HL-60 (cell line): ENCODE results near the gene KRTAP3-3.

Source experiments
- DNase-seq, 2 experiments: peaks; one replicate each; pipeline ENCODE4 v3.0.0-alpha.2; 2010 to 2020; ENCODE audit warnings: low read depth in 1 of 2, low spot score in 1 of 2
- H3K27ac ChIP-seq: fragments of 250-450 bp; sonication (Bioruptor Pico); replicated peaks from 2 replicates; pipeline ENCODE4 v1.5.1; 2020; ENCODE audit warnings: mild to moderate bottlenecking, moderate library complexity
- H3K27me3 ChIP-seq: fragments of 250-450 bp; sonication (Bioruptor Pico); 2 replicates; pipeline ENCODE4 v1.5.1; 2021; ENCODE audit warnings: mild to moderate bottlenecking, moderate library complexity; ENCODE audit not compliant: insufficient read depth, poor library complexity, severe bottlenecking
- H3K4me3 ChIP-seq: replicated peaks from 2 replicates; pipeline ENCODE4 v1.5.1; 2011; ENCODE audit warnings: mild to moderate bottlenecking, control low read depth, low read length; ENCODE audit not compliant: insufficient read depth
- GABPA ChIP-seq: IDR thresholded peaks from 2 replicates; pipeline ENCODE4 v1.6.1; 2012; ENCODE audit warnings: low read depth
- POLR2AphosphoS5 ChIP-seq: IDR thresholded peaks from 2 replicates; pipeline ENCODE4 v1.6.1; 2012; ENCODE audit warnings: low read depth
- SPI1 ChIP-seq: IDR thresholded peaks from 2 replicates; pipeline ENCODE4 v1.6.1; 2012; ENCODE audit warnings: low read depth, mild to moderate bottlenecking, borderline replicate concordance
- TF ChIP-seq, protein P1 (sequence below): IDR thresholded peaks from one replicate; pipeline ENCODE4 v1.5.1; 2011; ENCODE audit warnings: low read length, control low read depth, inconsistent platforms; ENCODE audit not compliant: insufficient read depth
- TF ChIP-seq, protein P2 (sequence below): IDR thresholded peaks from 2 replicates; pipeline ENCODE4 v1.6.1; 2012; ENCODE audit warnings: low read depth; ENCODE audit not compliant: insufficient replicate concordance

Gene KRTAP3-3

DNA sequence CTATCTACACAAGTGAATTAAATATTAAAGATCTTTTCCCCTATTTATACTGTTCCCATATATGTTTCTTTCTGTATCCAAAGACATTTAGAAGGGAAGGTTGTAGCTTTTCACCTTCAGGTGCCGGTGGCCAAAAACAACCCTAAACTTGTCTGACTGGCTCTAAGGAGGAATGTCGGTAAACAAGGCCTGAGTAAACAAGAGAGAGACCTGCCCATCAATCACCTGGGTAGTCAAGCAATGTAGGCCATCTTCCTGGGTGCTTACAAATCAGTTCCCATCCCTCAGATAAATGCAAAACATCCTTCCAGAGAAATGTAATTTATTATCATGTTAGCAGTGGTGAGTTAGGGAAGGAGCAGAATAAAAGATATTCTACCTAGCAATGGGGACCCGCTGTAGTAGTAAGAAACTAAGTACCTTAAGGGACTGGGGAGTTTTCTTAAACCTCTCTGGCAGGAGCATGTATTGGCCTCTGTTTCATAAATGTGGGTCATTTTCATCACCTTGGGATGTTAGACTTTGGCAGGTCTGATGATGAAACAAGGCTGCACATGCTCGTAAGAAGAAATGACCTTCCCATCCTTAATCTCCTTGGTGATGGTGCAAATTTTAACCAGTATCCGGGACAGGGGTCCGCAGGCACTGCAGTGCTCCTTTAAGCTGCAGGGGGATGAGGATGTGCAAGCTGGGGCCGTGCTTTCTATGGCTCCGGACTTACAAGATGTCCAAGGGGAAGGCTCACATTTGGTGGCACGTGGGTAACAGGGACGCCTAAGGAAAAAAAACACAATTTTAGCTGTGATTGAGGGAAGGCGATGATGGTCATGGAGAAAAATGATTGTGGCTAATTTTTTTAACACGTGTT lies 35.6 kb downstream of the KRTAP3-3 start:
- DNase-seq, result no peak
- H3K27me3 ChIP-seq, result peaks cover 5% of the 10 kb centered on the region
- H3K4me3 ChIP-seq, result no peak overlapping the region
- H3K27ac ChIP-seq, result no peak overlapping the region
- TF ChIP-seq POLR2AphosphoS5, result no peak
- TF ChIP-seq GABPA, result no peak
- TF ChIP-seq SPI1, result no peak
- TF ChIP-seq, protein P1, sequence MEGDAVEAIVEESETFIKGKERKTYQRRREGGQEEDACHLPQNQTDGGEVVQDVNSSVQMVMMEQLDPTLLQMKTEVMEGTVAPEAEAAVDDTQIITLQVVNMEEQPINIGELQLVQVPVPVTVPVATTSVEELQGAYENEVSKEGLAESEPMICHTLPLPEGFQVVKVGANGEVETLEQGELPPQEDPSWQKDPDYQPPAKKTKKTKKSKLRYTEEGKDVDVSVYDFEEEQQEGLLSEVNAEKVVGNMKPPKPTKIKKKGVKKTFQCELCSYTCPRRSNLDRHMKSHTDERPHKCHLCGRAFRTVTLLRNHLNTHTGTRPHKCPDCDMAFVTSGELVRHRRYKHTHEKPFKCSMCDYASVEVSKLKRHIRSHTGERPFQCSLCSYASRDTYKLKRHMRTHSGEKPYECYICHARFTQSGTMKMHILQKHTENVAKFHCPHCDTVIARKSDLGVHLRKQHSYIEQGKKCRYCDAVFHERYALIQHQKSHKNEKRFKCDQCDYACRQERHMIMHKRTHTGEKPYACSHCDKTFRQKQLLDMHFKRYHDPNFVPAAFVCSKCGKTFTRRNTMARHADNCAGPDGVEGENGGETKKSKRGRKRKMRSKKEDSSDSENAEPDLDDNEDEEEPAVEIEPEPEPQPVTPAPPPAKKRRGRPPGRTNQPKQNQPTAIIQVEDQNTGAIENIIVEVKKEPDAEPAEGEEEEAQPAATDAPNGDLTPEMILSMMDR, result no peak

DNA sequence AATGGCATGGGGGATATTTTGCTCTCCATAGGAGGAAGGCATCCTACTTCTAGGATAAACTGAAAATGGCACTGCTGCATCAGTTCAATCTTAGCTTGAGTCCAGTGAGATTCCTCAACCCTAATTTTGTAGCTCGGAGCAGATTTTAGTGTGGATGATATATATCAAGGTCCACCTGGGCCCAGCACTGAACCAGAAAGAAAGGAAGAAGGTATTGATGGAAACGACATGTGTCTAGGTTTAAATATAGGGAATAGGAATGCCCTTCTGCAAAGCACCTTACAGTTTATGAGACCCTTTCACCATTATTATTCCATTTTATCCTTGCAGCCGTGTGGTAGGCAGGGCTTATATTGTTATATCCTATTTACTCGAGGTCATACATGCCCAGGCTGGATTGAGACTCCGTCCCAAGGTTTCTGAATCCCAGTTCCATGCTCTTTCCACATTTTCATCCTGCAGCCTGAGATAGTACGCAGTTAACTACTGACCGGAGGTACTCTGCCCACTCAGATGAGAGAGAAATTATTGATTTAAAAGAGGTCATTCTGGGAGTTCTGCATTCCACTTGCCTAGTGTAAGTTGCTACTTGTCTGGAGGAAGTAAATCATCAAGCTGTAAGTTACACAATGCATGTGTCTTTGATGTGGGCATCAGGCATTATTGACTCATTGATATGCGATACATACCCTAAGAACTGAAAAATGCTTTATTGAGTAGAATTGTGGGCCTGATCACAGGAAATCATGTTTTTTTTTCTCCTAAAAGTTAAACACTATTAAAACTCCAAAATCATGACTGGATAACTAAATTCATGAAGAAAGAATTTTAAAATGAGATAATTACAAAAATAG lies 37.3 kb downstream of the KRTAP3-3 start:
- peaks cover 7% of the 10 kb centered on the region for H3K27me3 ChIP-seq
- no peak overlapping the region for H3K27ac ChIP-seq
- TF ChIP-seq POLR2AphosphoS5, result no peak
- TF ChIP-seq SPI1, result no peak
- TF ChIP-seq GABPA, result no peak
- TF ChIP-seq, protein P1, result no peak
- TF ChIP-seq, protein P2, sequence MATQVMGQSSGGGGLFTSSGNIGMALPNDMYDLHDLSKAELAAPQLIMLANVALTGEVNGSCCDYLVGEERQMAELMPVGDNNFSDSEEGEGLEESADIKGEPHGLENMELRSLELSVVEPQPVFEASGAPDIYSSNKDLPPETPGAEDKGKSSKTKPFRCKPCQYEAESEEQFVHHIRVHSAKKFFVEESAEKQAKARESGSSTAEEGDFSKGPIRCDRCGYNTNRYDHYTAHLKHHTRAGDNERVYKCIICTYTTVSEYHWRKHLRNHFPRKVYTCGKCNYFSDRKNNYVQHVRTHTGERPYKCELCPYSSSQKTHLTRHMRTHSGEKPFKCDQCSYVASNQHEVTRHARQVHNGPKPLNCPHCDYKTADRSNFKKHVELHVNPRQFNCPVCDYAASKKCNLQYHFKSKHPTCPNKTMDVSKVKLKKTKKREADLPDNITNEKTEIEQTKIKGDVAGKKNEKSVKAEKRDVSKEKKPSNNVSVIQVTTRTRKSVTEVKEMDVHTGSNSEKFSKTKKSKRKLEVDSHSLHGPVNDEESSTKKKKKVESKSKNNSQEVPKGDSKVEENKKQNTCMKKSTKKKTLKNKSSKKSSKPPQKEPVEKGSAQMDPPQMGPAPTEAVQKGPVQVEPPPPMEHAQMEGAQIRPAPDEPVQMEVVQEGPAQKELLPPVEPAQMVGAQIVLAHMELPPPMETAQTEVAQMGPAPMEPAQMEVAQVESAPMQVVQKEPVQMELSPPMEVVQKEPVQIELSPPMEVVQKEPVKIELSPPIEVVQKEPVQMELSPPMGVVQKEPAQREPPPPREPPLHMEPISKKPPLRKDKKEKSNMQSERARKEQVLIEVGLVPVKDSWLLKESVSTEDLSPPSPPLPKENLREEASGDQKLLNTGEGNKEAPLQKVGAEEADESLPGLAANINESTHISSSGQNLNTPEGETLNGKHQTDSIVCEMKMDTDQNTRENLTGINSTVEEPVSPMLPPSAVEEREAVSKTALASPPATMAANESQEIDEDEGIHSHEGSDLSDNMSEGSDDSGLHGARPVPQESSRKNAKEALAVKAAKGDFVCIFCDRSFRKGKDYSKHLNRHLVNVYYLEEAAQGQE, result no peak
- no peak for DNase-seq
- H3K4me3 ChIP-seq, result no peak overlapping the region

DNA sequence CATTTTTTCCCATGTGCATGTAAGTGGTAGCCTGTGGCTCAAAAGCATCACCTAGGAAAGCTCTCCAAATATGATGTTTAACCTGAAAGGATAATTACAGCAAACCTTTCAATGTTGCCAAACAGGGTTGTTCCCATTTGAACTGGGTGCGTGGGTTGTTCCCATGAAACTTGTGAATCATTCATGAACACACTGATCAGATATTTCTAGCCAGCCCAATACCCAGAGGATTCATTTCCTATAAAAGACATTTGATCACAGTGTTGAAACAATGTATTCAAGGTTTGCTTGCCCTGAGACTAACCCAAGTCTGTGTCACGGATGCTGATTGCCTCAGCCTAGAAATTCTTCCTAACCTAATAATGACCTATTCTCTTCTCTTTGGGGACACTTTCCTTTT lies 40.1 kb downstream of the KRTAP3-3 start:
- H3K27ac ChIP-seq, result no peak overlapping the region
- no peak for DNase-seq
- no peak overlapping the region for H3K4me3 ChIP-seq
- H3K27me3 ChIP-seq, result peaks cover 7% of the 10 kb centered on the region
- TF ChIP-seq, protein P2, result no peak
- TF ChIP-seq, protein P1, result no peak
- no peak for TF ChIP-seq GABPA
- TF ChIP-seq POLR2AphosphoS5, result no peak
- no peak for TF ChIP-seq SPI1
